ENCODE data around the gene DIDO1. TPM values are rescaled to one million over a fixed set of nuclear protein-coding genes. Genes with fewer than 3 reads are reported as not detected.
A peak's percentile ranks its signal among the peaks of the same experiment; 100 is the strongest.

The DIDO1 gene
- total and polyA plus RNA-seq, 2 of the 4 experiments (the other 2 are of a cell fraction), result 21.8 to 28.1 TPM

DNA sequence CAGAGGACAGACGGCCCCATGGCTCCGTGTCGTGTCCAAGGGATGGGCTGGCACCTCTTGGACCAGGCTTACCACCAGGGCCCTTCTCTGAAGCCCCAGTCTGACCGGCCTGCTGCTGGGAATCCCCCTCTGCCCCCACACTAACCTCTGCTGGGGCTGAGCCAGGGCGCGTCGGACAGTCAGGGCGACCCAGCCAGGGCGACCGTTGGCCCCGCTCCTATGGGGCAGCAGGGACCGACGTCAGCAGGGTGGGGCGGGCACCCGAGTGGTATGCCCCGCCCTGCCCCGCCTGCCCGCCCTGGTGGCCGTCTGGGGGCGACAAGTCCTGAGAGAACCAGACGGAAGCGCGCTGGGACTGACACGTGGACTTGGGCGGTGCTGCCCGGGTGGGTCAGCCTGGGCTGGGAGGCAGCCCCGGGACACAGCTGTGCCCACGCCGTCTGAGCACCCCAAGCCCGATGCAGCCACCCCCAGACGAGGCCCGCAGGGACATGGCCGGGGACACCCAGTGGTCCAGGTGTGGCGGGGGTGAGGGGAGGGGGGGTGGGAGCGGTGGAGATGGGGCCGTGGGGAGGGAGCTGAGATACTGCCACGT, 26.2 kb upstream of the DIDO1 start, which contains the start of gene SLC17A9:
TSS of gene SLC17A9 (plus strand) at position 337 of the 595 bp plus-strand sequence. CDS start at position 459, 122 bp downstream.
- ATAC-seq (ENCODE audit: low read depth) (peak; percentile 36), DNase-seq (peak; percentile 12)
- Histone ChIP-seq H3K36me3 (ENCODE audit: control insufficient read depth, insufficient read depth, low read length) (peaks cover 26% of the 10 kb centered on the region), H2BK15ac (ENCODE audit: low read depth, low read length) (no peak within 1 kb of the TSS), H2AFZ (replicated peaks; ENCODE audit: low read length, poor library complexity) (peak within 1 kb of the TSS; percentile 90), H3K4me3 (ENCODE audit: insufficient read depth, low read depth, low read length) (peak within 1 kb of the TSS; percentile 29; the same call in 1 of the 2 replicates), H4K5ac (ENCODE audit: low read depth, low read length) (peak within 1 kb of the TSS; percentile 98), H3K56ac (ENCODE audit: extremely low read depth, insufficient read depth, low read length) (no peak within 1 kb of the TSS), H4K8ac (ENCODE audit: low read depth in 2 of 2, low read length in 2 of 2) (peak within 1 kb of the TSS; percentile 70 to 82; a peak in 3 of 4 replicates), H3K14ac (replicated peaks; ENCODE audit: low read depth, low read length) (peak within 1 kb of the TSS; percentile 7), H2BK5ac (ENCODE audit: low read depth, low read length, poor library complexity, severe bottlenecking) (peak within 1 kb of the TSS; percentile 46), H3K9me3 (ENCODE audit: control insufficient read depth, insufficient read depth, low read length) (peaks cover 2% of the 10 kb centered on the region; the same call in 1 of the 2 replicates), H3K9ac (ENCODE audit: low read depth, low read length) (peak within 1 kb of the TSS; percentile 60; the same call in 1 of the 2 replicates), H3K18ac (ENCODE audit: low read depth, low read length) (peak within 1 kb of the TSS; percentile 66; the same call in 1 of the 2 replicates), H2BK120ac (ENCODE audit: low read depth, low read length) (peak within 1 kb of the TSS; percentile 16; the same call in 1 of the 2 replicates), H2AK5ac (ENCODE audit: low read depth, low read length) (peak within 1 kb of the TSS; percentile 42), H3K27me3 (ENCODE audit: control insufficient read depth, insufficient read depth, low read length) (no peaks in the 10 kb centered on the region), H3K4me2 (ENCODE audit: low read depth, low read length) (peak within 1 kb of the TSS; percentile 66), H3K4ac (ENCODE audit: low read depth, low read length) (peak within 1 kb of the TSS; percentile 51), H2BK20ac (ENCODE audit: low read depth, low read length) (no peak within 1 kb of the TSS), H3K27ac (ENCODE audit: insufficient read depth, low read length) (peak within 1 kb of the TSS; percentile 78), H2AK9ac (replicated peaks; ENCODE audit: low read depth, low read length, poor library complexity) (peak within 1 kb of the TSS; percentile 63), H3K23ac (ENCODE audit: low read depth, low read length) (peak within 1 kb of the TSS; percentile 3; the same call in 1 of the 2 replicates), H4K20me1 (ENCODE audit: insufficient read depth, low read length) (peaks cover 9% of the 10 kb centered on the region), H3K4me1 (ENCODE audit: control insufficient read depth, insufficient read depth, low read length) (peaks cover 13% of the 10 kb centered on the region), H3K79me1 (ENCODE audit: low read depth in 1 of 2, low read length in 2 of 2) (peaks cover 5 to 17% of the 10 kb centered on the region in 2 experiments; a peak in 2 of 4 replicates), H4K91ac (ENCODE audit: insufficient read depth, low read depth, low read length) (peak within 1 kb of the TSS; percentile 66), H3K9me1 (ENCODE audit: insufficient read depth, low read length) (peaks cover 8% of the 10 kb centered on the region; the same call in 1 of the 2 replicates)
- in situ Hi-C loops (cut with MboI; ENCODE audit: low sequenced_read_pairs) (no loop called here), intact Hi-C loops (cut with micrococcal nuclease) (no loop called here), dilution Hi-C loops (cut with HindIII; ENCODE audit: low sequenced_read_pairs, unreplicated experiment) (no loop called here)
- BruUV-seq (replicated peaks), result no TSS peak
- ChIA-PET POLR2A (ENCODE audit: unreplicated experiment) (no interaction called here), CTCF (interaction anchor here (0.8 kb wide), 1 partner anchor 45 kb away, joined by 3 read pairs; no protein-coding TSS in a partner anchor)
- WGBS, 2 experiments (ENCODE audit: extremely low coverage in 2 of 2, insufficient read length in 1 of 2), result 39% methylated on average over 25 of the region's 37 CpGs; no CpG with 5 or more reads in 1 of the 2 experiments
- no peak for TF ChIP-seq POLR2A (IDR thresholded peaks at IDR 0.05; ENCODE audit: low read depth, low read length)
- no peak for TF ChIP-seq CEBPB (IDR thresholded peaks at IDR 0.05; ENCODE audit: low read depth, low read length)
- no peak for TF ChIP-seq FOS (IDR thresholded peaks at IDR 0.05; ENCODE audit: low read depth, low read length)
- no peak for TF ChIP-seq RFX5 (IDR thresholded peaks at IDR 0.05; ENCODE audit: low read depth, low read length)
- TF ChIP-seq MAFK (IDR thresholded peaks at IDR 0.05; ENCODE audit: low read depth, low read length), result no peak
- no peak for TF ChIP-seq NFE2L2 (IDR thresholded peaks at IDR 0.05; ENCODE audit: low read depth, low read length)
- no peak for TF ChIP-seq MXI1 (IDR thresholded peaks at IDR 0.05; ENCODE audit: borderline replicate concordance, low read depth, low read length)
- TF ChIP-seq RCOR1 (IDR thresholded peaks at IDR 0.05; ENCODE audit: insufficient replicate concordance, low read length), result no peak
- TF ChIP-seq, protein P1, sequence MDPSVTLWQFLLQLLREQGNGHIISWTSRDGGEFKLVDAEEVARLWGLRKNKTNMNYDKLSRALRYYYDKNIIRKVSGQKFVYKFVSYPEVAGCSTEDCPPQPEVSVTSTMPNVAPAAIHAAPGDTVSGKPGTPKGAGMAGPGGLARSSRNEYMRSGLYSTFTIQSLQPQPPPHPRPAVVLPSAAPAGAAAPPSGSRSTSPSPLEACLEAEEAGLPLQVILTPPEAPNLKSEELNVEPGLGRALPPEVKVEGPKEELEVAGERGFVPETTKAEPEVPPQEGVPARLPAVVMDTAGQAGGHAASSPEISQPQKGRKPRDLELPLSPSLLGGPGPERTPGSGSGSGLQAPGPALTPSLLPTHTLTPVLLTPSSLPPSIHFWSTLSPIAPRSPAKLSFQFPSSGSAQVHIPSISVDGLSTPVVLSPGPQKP (IDR thresholded peaks at IDR 0.05; ENCODE audit: borderline replicate concordance, low read depth, low read length), result no peak
- TF ChIP-seq, protein P2, sequence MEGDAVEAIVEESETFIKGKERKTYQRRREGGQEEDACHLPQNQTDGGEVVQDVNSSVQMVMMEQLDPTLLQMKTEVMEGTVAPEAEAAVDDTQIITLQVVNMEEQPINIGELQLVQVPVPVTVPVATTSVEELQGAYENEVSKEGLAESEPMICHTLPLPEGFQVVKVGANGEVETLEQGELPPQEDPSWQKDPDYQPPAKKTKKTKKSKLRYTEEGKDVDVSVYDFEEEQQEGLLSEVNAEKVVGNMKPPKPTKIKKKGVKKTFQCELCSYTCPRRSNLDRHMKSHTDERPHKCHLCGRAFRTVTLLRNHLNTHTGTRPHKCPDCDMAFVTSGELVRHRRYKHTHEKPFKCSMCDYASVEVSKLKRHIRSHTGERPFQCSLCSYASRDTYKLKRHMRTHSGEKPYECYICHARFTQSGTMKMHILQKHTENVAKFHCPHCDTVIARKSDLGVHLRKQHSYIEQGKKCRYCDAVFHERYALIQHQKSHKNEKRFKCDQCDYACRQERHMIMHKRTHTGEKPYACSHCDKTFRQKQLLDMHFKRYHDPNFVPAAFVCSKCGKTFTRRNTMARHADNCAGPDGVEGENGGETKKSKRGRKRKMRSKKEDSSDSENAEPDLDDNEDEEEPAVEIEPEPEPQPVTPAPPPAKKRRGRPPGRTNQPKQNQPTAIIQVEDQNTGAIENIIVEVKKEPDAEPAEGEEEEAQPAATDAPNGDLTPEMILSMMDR (conservative IDR thresholded peaks at IDR 0.05; ENCODE audit: low read depth, low read length), result no peak
- no peak for TF ChIP-seq MAZ (IDR thresholded peaks at IDR 0.05; ENCODE audit: borderline replicate concordance, low read depth, low read length)
- no peak for TF ChIP-seq BHLHE40 (IDR thresholded peaks at IDR 0.05; ENCODE audit: low read depth, low read length)
- TF ChIP-seq RAD21 (IDR thresholded peaks at IDR 0.05; ENCODE audit: low read length), result no peak
- TF ChIP-seq, protein P3, sequence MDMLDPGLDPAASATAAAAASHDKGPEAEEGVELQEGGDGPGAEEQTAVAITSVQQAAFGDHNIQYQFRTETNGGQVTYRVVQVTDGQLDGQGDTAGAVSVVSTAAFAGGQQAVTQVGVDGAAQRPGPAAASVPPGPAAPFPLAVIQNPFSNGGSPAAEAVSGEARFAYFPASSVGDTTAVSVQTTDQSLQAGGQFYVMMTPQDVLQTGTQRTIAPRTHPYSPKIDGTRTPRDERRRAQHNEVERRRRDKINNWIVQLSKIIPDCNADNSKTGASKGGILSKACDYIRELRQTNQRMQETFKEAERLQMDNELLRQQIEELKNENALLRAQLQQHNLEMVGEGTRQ (IDR thresholded peaks at IDR 0.05; ENCODE audit: low read depth, low read length), result no peak
- TF ChIP-seq CHD1 (IDR thresholded peaks at IDR 0.05; ENCODE audit: low read depth, low read length), result no peak

Measured in IMR-90 (cell line).